ENCODE data around the gene ZNF653. TPM values are rescaled to one million over a fixed set of nuclear protein-coding genes. Genes with fewer than 3 reads are reported as not detected.

The ZNF653 gene
- total and polyA plus RNA-seq, 9 of the 15 experiments (the other 6 are each of a cell fraction or from before 2014, with no cell fraction given) = 1.6 to 8.0 (median 4.2) TPM; not detected in 2

DNA sequence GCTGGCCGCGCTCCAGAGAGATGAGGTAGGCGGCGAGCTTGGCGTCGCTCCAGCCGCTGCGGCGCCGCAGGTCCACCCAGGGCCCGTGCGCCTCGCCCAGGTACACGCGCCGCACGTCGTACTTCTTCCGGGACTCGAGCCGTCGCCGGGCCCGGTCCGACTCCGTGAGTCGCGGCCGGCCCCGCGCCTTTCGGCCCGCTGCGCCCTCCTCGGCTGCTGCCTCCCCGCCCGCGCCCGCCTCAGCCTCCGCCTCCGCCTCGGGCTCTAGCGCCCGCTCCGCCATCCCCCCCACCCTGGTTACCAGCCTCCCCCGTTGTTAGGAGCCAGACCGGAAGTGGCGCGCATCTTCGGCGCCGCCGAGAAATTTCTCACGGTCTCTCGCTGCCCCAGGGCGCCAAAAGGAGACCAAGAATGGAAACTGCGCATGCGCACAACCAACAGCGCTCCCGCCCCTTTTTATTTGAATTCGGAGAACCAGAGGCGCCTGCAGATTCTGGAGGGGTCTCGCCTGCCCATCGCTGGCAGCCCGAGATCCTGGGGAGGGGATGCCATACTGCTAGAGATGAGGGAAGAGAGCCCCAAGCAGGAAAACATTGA lies at the start of gene ZNF653 (continued):
- TF ChIP-seq SRSF9 (IDR thresholded peaks at IDR 0.05; ENCODE audit: borderline replicate concordance, low read depth, low read length) (no peak), PML (IDR thresholded peaks at IDR 0.05; ENCODE audit: low read length) (0 out of 2 replicates have a peak, but pooled peaks have one; percentile 13), TEAD2 (tag; IDR thresholded peaks at IDR 0.05) (no peak), E2F3 (CRISPR knock-in tag; IDR thresholded peaks at IDR 0.05) (no peak), GATAD2B (IDR thresholded peaks at IDR 0.05; ENCODE audit: borderline replicate concordance) (no peak), TCF7 (IDR thresholded peaks at IDR 0.05; ENCODE audit: borderline replicate concordance) (no peak), HOXB6 (CRISPR knock-in tag; IDR thresholded peaks at IDR 0.05; ENCODE audit: borderline replicate concordance) (no peak), SIN3A (IDR thresholded peaks at IDR 0.05; ENCODE audit: borderline replicate concordance in 2 of 2, control insufficient read depth in 1 of 2, low read depth in 2 of 2, low read length in 2 of 2) (no peak), ZNF444 (CRISPR knock-in tag; IDR thresholded peaks at IDR 0.05) (no peak), ZFPM2 (CRISPR knock-in tag; IDR thresholded peaks at IDR 0.05) (no peak; the same call in 1 of the 2 replicates), MXI1 (IDR thresholded peaks at IDR 0.05; ENCODE audit: low read depth, low read length) (peak; percentile 100), CEBPB (tag; IDR thresholded peaks at IDR 0.05) (no peak), RBM34 (IDR thresholded peaks at IDR 0.05; ENCODE audit: borderline replicate concordance, insufficient read depth, low read length) (0 out of 2 replicates have a peak, but pooled peaks have one; percentile 56), SMARCA4 (IDR thresholded peaks at IDR 0.05) (no peak), ZZZ3 (IDR thresholded peaks at IDR 0.05) (no peak), SAFB2 (IDR thresholded peaks at IDR 0.05; ENCODE audit: borderline replicate concordance, low read depth, low read length, severe bottlenecking) (no peak), YY1 (IDR thresholded peaks at IDR 0.05; ENCODE audit: borderline replicate concordance in 1 of 3, control insufficient read depth in 1 of 3, extremely low read depth in 1 of 3, insufficient read depth in 3 of 3, insufficient read length in 1 of 3, insufficient replicate concordance in 2 of 3, low read depth in 1 of 3, low read length in 2 of 3) (peak in 2 of 3 experiments; percentile 44 to 64), ZNF133 (CRISPR knock-in tag; IDR thresholded peaks at IDR 0.05) (no peak), ZNF124 (CRISPR knock-in tag; IDR thresholded peaks at IDR 0.05) (no peak), ZNF282 (CRISPR knock-in tag; IDR thresholded peaks at IDR 0.05) (no peak), ZBTB17 (CRISPR knock-in tag; IDR thresholded peaks at IDR 0.05) (no peak; the same call in 1 of the 2 replicates)
- TF ChIP-seq, protein P1, sequence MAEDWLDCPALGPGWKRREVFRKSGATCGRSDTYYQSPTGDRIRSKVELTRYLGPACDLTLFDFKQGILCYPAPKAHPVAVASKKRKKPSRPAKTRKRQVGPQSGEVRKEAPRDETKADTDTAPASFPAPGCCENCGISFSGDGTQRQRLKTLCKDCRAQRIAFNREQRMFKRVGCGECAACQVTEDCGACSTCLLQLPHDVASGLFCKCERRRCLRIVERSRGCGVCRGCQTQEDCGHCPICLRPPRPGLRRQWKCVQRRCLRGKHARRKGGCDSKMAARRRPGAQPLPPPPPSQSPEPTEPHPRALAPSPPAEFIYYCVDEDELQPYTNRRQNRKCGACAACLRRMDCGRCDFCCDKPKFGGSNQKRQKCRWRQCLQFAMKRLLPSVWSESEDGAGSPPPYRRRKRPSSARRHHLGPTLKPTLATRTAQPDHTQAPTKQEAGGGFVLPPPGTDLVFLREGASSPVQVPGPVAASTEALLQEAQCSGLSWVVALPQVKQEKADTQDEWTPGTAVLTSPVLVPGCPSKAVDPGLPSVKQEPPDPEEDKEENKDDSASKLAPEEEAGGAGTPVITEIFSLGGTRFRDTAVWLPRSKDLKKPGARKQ (CRISPR knock-in tag; IDR thresholded peaks at IDR 0.05) = no peak
- TF ChIP-seq, protein P2, sequence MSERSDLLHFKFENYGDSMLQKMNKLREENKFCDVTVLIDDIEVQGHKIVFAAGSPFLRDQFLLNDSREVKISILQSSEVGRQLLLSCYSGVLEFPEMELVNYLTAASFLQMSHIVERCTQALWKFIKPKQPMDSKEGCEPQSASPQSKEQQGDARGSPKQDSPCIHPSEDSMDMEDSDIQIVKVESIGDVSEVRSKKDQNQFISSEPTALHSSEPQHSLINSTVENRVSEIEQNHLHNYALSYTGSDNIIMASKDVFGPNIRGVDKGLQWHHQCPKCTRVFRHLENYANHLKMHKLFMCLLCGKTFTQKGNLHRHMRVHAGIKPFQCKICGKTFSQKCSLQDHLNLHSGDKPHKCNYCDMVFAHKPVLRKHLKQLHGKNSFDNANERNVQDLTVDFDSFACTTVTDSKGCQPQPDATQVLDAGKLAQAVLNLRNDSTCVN (CRISPR knock-in tag; IDR thresholded peaks at IDR 0.05) = no peak
- TF ChIP-seq, protein P3, sequence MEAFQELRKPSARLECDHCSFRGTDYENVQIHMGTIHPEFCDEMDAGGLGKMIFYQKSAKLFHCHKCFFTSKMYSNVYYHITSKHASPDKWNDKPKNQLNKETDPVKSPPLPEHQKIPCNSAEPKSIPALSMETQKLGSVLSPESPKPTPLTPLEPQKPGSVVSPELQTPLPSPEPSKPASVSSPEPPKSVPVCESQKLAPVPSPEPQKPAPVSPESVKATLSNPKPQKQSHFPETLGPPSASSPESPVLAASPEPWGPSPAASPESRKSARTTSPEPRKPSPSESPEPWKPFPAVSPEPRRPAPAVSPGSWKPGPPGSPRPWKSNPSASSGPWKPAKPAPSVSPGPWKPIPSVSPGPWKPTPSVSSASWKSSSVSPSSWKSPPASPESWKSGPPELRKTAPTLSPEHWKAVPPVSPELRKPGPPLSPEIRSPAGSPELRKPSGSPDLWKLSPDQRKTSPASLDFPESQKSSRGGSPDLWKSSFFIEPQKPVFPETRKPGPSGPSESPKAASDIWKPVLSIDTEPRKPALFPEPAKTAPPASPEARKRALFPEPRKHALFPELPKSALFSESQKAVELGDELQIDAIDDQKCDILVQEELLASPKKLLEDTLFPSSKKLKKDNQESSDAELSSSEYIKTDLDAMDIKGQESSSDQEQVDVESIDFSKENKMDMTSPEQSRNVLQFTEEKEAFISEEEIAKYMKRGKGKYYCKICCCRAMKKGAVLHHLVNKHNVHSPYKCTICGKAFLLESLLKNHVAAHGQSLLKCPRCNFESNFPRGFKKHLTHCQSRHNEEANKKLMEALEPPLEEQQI (IDR thresholded peaks at IDR 0.05) = no peak

All from K562 (cell line).